NCI-H1930 (cell line): ENCODE measurements around the gene INAVA.
"Not testable (repeated sequence)": the region's sequence is repeated elsewhere in the genome, so short reads cannot be mapped to it uniquely, and the experiment has no call there.

Experiments used
- DNase-seq, 2 experiments: peaks; one replicate each; lab custom pipeline; 2025; lab: John Stamatoyannopoulos, UW

Gene INAVA

GRCh38 chr1:200899015-200899386 is 4.3 kb downstream of the INAVA start:
- DNase-seq: no peak

DNA sequence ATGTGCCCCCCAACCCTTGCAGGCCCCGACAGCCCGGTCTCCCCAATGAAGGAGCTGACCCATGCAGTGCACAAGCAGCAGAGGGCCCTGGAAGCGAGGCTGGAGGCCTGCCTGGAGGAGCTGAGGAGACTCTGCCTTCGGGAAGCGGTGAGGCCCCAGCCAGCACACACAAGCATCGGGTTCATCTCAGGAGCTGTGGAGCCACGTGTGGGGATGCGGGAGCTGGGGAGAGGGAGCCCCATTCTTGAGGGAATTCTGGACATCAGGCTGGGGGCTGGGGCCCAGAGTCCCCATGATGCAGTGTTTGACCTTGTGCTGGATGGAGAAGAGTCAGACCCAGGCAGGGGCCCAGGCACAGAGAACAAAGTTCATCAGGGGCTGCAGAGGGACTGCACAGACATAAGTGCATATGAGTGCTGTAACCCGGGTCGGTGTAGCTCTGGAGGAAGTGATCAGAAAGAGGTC is 4.8 kb downstream of the INAVA start:
- DNase-seq: no peak

GRCh38 chr1:200899954-200900867 is 5.5 kb downstream of the INAVA start:
- no peak for DNase-seq

- DNase-seq: no peak
Observed at GRCh38 chr1:200900877-200901276, 6.2 kb downstream of the INAVA start.

DNA sequence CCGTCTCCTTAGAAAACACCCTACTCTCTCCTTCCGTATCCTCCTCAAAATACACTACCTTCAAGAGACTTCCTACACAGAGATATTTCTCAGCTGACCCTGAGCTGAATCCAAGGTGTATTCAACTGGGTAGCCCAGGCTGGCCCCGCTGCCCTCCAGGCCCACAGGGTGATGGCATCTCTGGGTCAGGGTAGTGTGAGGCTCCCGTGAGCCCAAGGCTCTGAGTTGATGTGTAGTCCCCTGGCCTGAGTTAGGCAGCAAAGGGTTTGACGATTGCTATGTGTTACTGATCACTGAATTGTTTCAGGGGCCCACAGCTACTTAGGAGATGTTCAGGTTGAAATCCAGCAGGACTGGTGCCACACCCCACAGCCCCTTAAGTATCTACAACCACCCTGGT is 6.7 kb downstream of the INAVA start:
- DNase-seq: no peak

- no peak for DNase-seq
Observed at GRCh38 chr1:200901796-200902444, 7.2 kb downstream of the INAVA start.

DNA sequence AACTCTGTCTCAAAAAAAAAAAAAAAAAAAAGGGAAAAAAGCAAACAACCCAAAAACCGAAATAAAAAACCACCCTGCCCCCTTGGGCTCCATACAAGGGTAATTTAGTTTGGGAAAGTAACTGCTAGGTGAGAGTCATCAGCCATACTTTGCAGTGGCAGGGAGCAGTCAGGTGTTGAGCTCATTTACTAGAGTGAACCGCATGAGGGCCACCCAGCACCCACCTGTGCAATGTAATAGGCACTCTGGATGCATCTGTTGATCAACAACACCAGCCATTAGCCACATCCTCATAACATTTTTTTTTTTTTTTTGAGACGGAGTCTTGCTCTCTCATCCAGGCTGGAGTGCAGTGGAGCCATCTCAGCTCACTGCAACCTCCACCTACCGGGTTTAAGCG is 9.1 kb downstream of the INAVA start:
- DNase-seq: no peak

GRCh38 chr1:200904772-200905171 is 10.1 kb downstream of the INAVA start:
- no peak for DNase-seq

DNA sequence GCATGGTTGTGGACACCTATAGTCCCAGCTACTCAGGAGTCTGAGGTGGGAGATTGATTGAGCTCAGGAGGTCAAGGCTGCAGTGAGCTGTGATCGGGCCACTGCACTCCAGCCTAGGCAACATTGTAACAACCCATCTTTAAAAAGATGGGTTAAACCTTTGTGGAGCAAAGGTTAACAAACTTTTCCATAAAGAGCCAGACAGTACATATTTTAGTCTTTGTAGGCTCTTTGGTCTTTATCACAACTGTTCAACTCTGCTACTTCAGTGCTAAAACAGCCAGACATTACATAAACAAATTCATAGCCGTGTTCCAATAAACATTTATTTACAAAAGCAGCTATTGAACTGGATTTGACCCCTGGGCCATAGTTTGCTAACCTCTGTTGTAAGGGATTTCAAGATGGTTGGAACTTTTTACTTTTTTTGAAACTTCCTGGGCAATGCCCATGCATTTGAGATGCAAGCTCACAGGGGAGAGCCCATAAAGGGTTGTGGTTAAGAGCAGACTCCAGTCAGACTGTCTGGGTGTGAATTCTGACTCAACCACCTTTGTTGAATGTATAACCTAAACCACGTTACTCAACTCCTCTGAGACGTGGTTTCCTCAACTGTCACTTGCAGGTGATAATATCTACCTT is 10.8 kb downstream of the INAVA start:
- DNase-seq: no peak

GRCh38 chr1:200906491-200906890 is 11.8 kb downstream of the INAVA start:
- DNase-seq: no peak

DNA sequence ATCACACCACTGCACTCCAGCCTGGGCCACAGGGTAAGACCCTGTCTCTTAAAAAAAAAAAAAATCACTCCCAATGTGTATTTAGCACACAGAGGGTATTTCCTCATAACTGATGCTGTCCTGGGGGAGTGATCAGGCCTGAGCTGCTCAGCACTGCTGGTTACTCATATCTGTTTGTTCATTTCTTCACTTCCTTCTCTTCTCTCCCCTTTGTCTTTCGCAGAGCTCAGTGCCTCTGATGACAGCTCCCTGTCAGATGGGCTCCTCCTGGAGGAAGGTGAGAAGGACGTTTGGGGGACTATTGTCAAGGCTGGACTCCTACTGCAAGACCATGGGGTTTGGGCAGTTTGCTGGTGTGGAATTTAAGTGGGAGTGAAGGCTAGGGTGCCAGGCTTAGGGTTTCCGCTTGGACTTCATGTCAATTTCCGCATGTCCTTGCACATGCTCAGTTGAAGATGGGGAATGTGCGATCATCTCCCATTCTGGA is 13.0 kb downstream of the INAVA start:
- DNase-seq: no peak

GRCh38 chr1:200908191-200908868 is 13.6 kb downstream of the INAVA start:
- DNase-seq: no peak

- no peak for DNase-seq
Observed at GRCh38 chr1:200909071-200909470, 14.4 kb downstream of the INAVA start.

DNA sequence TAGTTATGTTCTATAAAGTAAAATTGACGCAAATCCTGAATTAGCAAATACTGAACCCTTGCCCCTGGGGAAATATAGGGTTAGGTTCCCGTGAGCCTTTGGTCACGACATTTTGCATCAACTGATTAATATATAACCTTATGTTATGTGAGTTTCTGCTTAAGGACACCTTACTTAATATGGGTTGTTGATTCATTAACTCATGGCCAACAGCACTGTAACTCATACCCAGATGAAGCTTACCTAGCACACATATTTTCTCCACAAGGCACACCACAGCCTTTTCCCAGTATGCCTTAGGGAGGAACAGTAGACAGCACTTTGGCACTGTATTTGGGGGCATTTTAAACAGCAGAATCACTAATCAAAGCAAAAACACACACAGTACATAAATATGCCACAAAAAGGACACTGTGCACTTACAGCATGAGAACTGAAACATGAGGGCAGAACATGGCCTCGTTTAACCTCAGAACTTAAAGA is 15.1 kb downstream of the INAVA start:
- DNase-seq: no peak

- no peak for DNase-seq
Observed at GRCh38 chr1:200911361-200911760, 16.7 kb downstream of the INAVA start.

DNA sequence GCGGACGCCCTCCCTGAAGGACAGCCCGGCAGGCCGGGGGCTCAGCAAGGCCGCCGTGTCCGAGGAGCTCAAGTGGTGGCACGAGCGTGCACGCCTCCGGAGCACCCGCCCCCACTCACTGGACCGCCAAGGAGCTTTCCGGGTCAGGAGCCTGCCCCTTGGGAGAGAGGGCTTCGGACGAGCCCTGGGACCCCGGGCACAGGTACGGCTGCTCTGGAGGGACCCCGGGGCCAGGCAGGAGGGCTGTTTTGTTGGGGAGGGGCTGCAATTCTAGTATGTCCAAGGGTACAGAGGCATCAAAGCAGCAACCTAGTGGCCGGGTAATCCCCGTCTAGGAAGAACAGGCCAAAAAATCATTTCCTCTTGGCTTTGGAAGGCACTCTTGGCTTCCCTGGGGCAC is 17.2 kb downstream of the INAVA start:
- not testable (repeated sequence) for DNase-seq

- DNase-seq: no peak
Observed at GRCh38 chr1:200912737-200913407, 18.2 kb downstream of the INAVA start.

GRCh38 chr1:200916152-200916551 is 21.5 kb downstream of the INAVA start:
- no peak for DNase-seq

DNA sequence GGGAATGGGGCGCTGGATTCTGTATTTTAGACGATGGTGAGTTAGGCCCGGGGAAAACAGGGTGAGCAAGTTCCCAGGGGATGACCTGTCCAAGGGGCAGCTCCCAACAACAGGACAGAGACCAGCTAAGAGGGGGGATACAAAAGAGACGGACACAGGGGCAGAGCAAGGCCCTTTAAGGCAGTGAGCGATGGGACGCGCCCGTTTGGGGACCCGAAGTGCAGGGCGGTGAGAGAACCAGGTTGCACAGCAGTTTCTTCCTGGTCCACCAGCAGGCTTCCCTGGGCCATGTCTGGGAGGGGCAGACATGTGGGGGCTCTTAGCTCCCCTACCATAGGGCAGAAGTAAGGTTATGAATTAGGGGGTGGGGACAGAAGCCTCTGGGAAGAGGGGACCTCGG is 22.0 kb downstream of the INAVA start:
- DNase-seq: no peak

- no peak for DNase-seq
Observed at GRCh38 chr1:200917291-200917817, 22.7 kb downstream of the INAVA start.

DNA sequence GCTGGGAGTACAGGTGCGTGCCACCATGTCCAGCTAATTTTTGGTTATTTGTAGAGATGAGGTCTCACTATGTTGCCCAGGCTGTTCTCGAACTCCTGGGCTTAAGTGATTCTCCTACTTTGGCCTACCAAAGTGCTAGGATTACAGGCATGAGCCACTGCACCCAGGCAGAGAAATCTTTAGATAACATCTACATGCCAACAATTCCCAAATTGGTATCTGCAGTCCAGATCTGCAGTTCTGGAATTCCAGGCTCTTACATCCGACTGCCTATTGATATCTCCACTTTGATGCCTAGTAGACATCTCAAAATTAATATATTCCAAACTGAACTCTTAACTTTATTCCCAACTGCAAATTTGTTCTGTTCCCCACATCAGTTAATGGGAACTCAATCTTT is 23.3 kb downstream of the INAVA start:
- no peak for DNase-seq
